GM19043 (cell line): ENCODE measurements around the gene FANCD2.
"Not testable (repeated sequence)": the region's sequence is repeated elsewhere in the genome, so short reads cannot be mapped to it uniquely, and the experiment has no call there.

Experiments
- ATAC-seq: cut with Tn5 transposase; IDR thresholded peaks from one replicate; pipeline ENCODE4 v1.9.1; 2021; ENCODE audit warnings: low read depth; ENCODE audit not compliant: unreplicated experiment

The FANCD2 gene

GRCh38 chr3:10011631-10012030 is 14.6 kb upstream of the FANCD2 start:
- ATAC-seq, result no peak

- no peak for ATAC-seq
These were observed 14.1 kb upstream of the FANCD2 start for GRCh38 chr3:10012106-10012505.

GRCh38 chr3:10015461-10015904 is 10.8 kb upstream of the FANCD2 start:
- ATAC-seq, result no peak

GRCh38 chr3:10017636-10018292 is 8.5 kb upstream of the FANCD2 start:
- no peak for ATAC-seq

GRCh38 chr3:10018806-10019205 is 7.4 kb upstream of the FANCD2 start:
- not testable (repeated sequence) for ATAC-seq

GRCh38 chr3:10019326-10019725 is 6.9 kb upstream of the FANCD2 start:
- ATAC-seq, result no peak

GRCh38 chr3:10021856-10022775 is 4.1 kb upstream of the FANCD2 start:
- no peak for ATAC-seq

GRCh38 chr3:10023587-10024310 is 2.5 kb upstream of the FANCD2 start:
- no peak for ATAC-seq

- no peak for ATAC-seq
These were observed 793 bp upstream of the FANCD2 start for GRCh38 chr3:10025205-10026083.

- ATAC-seq, result no peak
These were observed 14.8 kb downstream of the FANCD2 start for GRCh38 chr3:10041034-10041433.

GRCh38 chr3:10047876-10048275 is 21.6 kb downstream of the FANCD2 start:
- no peak for ATAC-seq

- ATAC-seq, result not testable (repeated sequence)
These were observed 26.8 kb downstream of the FANCD2 start for GRCh38 chr3:10053054-10053453.

- ATAC-seq, result no peak
These were observed 28.9 kb downstream of the FANCD2 start for GRCh38 chr3:10055097-10055496.

GRCh38 chr3:10070077-10070476 is 43.8 kb downstream of the FANCD2 start:
- not testable (repeated sequence) for ATAC-seq

GRCh38 chr3:10074666-10075065 is 48.4 kb downstream of the FANCD2 start:
- no peak for ATAC-seq

- no peak for ATAC-seq
These were observed 55.6 kb downstream of the FANCD2 start for GRCh38 chr3:10081871-10082270.

- no peak for ATAC-seq
These were observed 59.5 kb downstream of the FANCD2 start for GRCh38 chr3:10085738-10086137.

- ATAC-seq, result no peak
These were observed 62.0 kb downstream of the FANCD2 start for GRCh38 chr3:10088256-10088655.

- ATAC-seq, result no peak
These were observed 63.9 kb downstream of the FANCD2 start for GRCh38 chr3:10090179-10090578.

- not testable (repeated sequence) for ATAC-seq
These were observed 64.5 kb downstream of the FANCD2 start for GRCh38 chr3:10090774-10091173.
